ENCODE measurements around the gene GBA2. TPM values are rescaled to one million over a fixed set of nuclear protein-coding genes. Genes with fewer than 3 reads are reported as not detected.

GBA2 gene
- total RNA-seq, 1 donor = 31.1 TPM

GRCh38 chr9:35737143-35737542 lies 11.9 kb downstream of the GBA2 start:
- Histone ChIP-seq H3K36me3 (ENCODE audit: insufficient read depth, low read length) (peaks cover 72% of the 10 kb centered on the region), H3K27ac (ENCODE audit: low read depth, low read length) (no peak overlapping the region), H3K4me3 (ENCODE audit: insufficient read depth, low read length) (no peak overlapping the region), H3K4me2 (ENCODE audit: insufficient read depth, low read length) (no peak overlapping the region), H4K20me1 (ENCODE audit: insufficient read depth, low read length) (peaks cover 25% of the 10 kb centered on the region), H3K4me1 (ENCODE audit: insufficient read depth, low read length) (peaks cover 18% of the 10 kb centered on the region), H3K9me3 (ENCODE audit: low read depth, low read length) (no peaks in the 10 kb centered on the region), H3K27me3 (ENCODE audit: insufficient read depth, low read length) (no peaks in the 10 kb centered on the region), H2AFZ (ENCODE audit: low read length) (no peak overlapping the region), H3K79me2 (ENCODE audit: insufficient read depth, low read length) (peaks cover 34% of the 10 kb centered on the region)
- no peak for DNase-seq (ENCODE audit: insufficient read length, low spot score, missing footprints)
- no peak for TF ChIP-seq CTCF (IDR thresholded peaks at IDR 0.05; ENCODE audit: extremely low read depth, low read depth, low read length)

- peaks cover 38% of the 10 kb centered on the region for H3K79me2 ChIP-seq (ENCODE audit: insufficient read depth, low read length)
- no peak overlapping the region for H3K4me3 ChIP-seq (ENCODE audit: insufficient read depth, low read length)
- no peaks in the 10 kb centered on the region for H3K9me3 ChIP-seq (ENCODE audit: low read depth, low read length)
- TF ChIP-seq CTCF (IDR thresholded peaks at IDR 0.05; ENCODE audit: extremely low read depth, low read depth, low read length) = peak; percentile 91
- H3K4me2 ChIP-seq (ENCODE audit: insufficient read depth, low read length) = no peak overlapping the region
- peak; percentile 96 for DNase-seq (ENCODE audit: insufficient read length, low spot score, missing footprints)
- no peak overlapping the region for H3K27ac ChIP-seq (ENCODE audit: low read depth, low read length)
- no peak overlapping the region for H2AFZ ChIP-seq (ENCODE audit: low read length)
- peaks cover 21% of the 10 kb centered on the region for H4K20me1 ChIP-seq (ENCODE audit: insufficient read depth, low read length)
- peaks cover 20% of the 10 kb centered on the region for H3K4me1 ChIP-seq (ENCODE audit: insufficient read depth, low read length)
- no peaks in the 10 kb centered on the region for H3K27me3 ChIP-seq (ENCODE audit: insufficient read depth, low read length)
- peaks cover 64% of the 10 kb centered on the region for H3K36me3 ChIP-seq (ENCODE audit: insufficient read depth, low read length)
These were observed 12.8 kb downstream of the GBA2 start for GRCh38 chr9:35736201-35736633.

GRCh38 chr9:35734096-35734495 lies 14.9 kb downstream of the GBA2 start:
- H3K4me1 ChIP-seq (ENCODE audit: insufficient read depth, low read length) = peaks cover 40% of the 10 kb centered on the region
- TF ChIP-seq CTCF (IDR thresholded peaks at IDR 0.05; ENCODE audit: extremely low read depth, low read depth, low read length) = no peak
- H3K36me3 ChIP-seq (ENCODE audit: insufficient read depth, low read length) = peaks cover 50% of the 10 kb centered on the region
- H3K79me2 ChIP-seq (ENCODE audit: insufficient read depth, low read length) = peaks cover 59% of the 10 kb centered on the region
- DNase-seq (ENCODE audit: insufficient read length, low spot score, missing footprints) = no peak
- H3K4me3 ChIP-seq (ENCODE audit: insufficient read depth, low read length) = no peak overlapping the region
- H2AFZ ChIP-seq (ENCODE audit: low read length) = no peak overlapping the region
- peak overlapping the region; percentile 87 for H3K27ac ChIP-seq (ENCODE audit: low read depth, low read length)
- no peaks in the 10 kb centered on the region for H3K27me3 ChIP-seq (ENCODE audit: insufficient read depth, low read length)
- peaks cover 28% of the 10 kb centered on the region for H4K20me1 ChIP-seq (ENCODE audit: insufficient read depth, low read length)
- no peaks in the 10 kb centered on the region for H3K9me3 ChIP-seq (ENCODE audit: low read depth, low read length)
- peak overlapping the region; percentile 91 for H3K4me2 ChIP-seq (ENCODE audit: insufficient read depth, low read length)

DNA sequence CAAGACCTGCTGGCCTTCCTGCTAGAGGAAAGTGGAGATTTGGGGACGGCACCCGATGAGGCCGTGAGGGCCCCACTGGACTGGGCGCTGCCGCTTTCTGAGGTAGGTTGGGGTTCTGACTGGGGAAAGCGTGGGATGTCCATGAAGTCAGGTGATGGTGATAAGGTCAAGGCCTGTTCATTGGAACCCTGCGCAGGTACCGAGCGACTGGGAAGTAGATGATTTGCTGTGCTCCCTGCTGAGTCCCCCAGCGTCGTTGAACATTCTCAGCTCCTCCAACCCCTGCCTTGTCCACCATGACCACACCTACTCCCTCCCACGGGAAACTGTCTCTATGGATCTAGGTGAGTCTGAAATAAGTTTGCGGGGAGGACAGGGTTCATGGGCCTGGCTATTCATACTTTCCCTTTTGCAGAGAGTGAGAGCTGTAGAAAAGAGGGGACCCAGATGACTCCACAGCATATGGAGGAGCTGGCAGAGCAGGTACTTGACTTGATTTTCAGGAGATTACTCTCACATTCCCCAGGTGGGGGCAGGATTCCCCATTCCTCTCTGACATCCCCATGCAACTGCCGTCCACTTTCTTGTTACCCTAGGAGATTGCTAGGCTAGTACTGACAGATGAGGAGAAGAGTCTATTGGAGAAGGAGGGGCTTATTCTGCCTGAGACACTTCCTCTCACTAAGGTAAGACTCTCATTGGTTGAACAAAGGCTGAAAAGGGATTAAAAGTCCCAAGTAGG lies 16.1 kb downstream of the GBA2 start:
- Histone ChIP-seq H3K27ac (ENCODE audit: low read depth, low read length) (peak overlapping the region; percentile 87), H3K4me3 (ENCODE audit: insufficient read depth, low read length) (peak overlapping the region; percentile 90), H3K4me2 (ENCODE audit: insufficient read depth, low read length) (peak overlapping the region; percentile 91), H4K20me1 (ENCODE audit: insufficient read depth, low read length) (peaks cover 32% of the 10 kb centered on the region), H3K36me3 (ENCODE audit: insufficient read depth, low read length) (peaks cover 39% of the 10 kb centered on the region), H3K27me3 (ENCODE audit: insufficient read depth, low read length) (no peaks in the 10 kb centered on the region), H2AFZ (ENCODE audit: low read length) (peak overlapping the region; percentile 86), H3K79me2 (ENCODE audit: insufficient read depth, low read length) (peaks cover 65% of the 10 kb centered on the region), H3K9me3 (ENCODE audit: low read depth, low read length) (no peaks in the 10 kb centered on the region), H3K4me1 (ENCODE audit: insufficient read depth, low read length) (peaks cover 51% of the 10 kb centered on the region)
- TF ChIP-seq CTCF (IDR thresholded peaks at IDR 0.05; ENCODE audit: extremely low read depth, low read depth, low read length) = peak; percentile 15
- DNase-seq (ENCODE audit: insufficient read length, low spot score, missing footprints) = peak; percentile 96

All from osteoblast (primary cell).